NB4 (cell line): ENCODE results near the gene ABCG1.

ENCODE experiments used
- CTCF ChIP-seq: IDR thresholded peaks from one replicate; pipeline ENCODE4 v1.5.1; 2012; ENCODE audit warnings: low read depth, low read length
- MYC ChIP-seq: IDR thresholded peaks from 2 replicates; pipeline ENCODE4 v1.6.1; 2011; ENCODE audit warnings: low read depth, low read length
- POLR2A ChIP-seq: IDR thresholded peaks from 2 replicates; pipeline ENCODE4 v1.6.1; 2011; ENCODE audit warnings: mild to moderate bottlenecking; ENCODE audit not compliant: insufficient read length; ENCODE audit errors: extremely low read depth

GRCh38 chr21:42214081-42214750 is 4.7 kb upstream of the ABCG1 start:
- TF ChIP-seq CTCF (no peak), POLR2A (no peak), MYC (no peak)
